ENCODE measurements around the gene EPC1. TPM values are rescaled to one million over a fixed set of nuclear protein-coding genes. Genes with fewer than 3 reads are reported as not detected.
"Not testable (repeated sequence)": the region's sequence is repeated elsewhere in the genome, so short reads cannot be mapped to it uniquely, and the experiment has no call there.

Gene EPC1
- total and polyA plus RNA-seq, 9 of the 15 experiments (the other 6 are each of a cell fraction or from before 2014, with no cell fraction given) = 7.0 to 43.6 (median 16.1) TPM

DNA sequence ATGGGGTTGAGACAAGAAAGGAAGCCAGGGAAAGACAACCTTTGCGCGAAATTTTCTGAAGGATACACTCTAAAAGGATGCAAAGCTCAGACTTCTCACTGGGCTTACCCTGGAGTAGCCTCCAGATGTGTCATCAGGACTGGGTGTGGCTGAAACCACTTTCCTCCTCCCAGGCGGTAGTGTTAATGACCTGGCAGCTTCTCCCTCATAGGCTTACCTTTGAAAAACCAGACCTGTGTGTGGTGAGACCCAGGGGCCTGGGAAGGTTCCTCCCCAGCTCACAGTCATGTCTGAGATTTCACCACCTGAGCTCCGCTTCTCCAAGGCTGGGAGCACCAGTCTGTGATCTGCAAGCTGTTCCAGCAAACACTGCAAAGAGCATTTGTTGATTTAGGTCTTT is 93.7 kb downstream of the EPC1 start:
- 33% methylated on average over 4 of the region's 4 CpGs for WGBS (ENCODE audit: insufficient coverage, low coverage, missing lambda C conversion rate)
- Histone ChIP-seq H3K27ac (ENCODE audit: extremely low read depth, low read depth, low read length) (no peak overlapping the region), H3K4me3 (no peak overlapping the region), H3K9me3 (replicated peaks; ENCODE audit: control insufficient read depth, insufficient read depth, low read depth, low read length) (no peaks in the 10 kb centered on the region), H4K20me1 (replicated peaks; ENCODE audit: control insufficient read depth, insufficient read depth, low read length) (no peaks in the 10 kb centered on the region), H2AFZ (ENCODE audit: low read depth, low read length) (peak overlapping the region; percentile 79), H3K27me3 (ENCODE audit: control insufficient read depth in 2 of 2, insufficient read depth in 2 of 2, low read length in 2 of 2) (no peaks in the 10 kb centered on the region), H3K9me1 (ENCODE audit: control insufficient read depth, insufficient read depth, low read length) (no peaks in the 10 kb centered on the region), H3K36me3 (ENCODE audit: control insufficient read depth, insufficient read depth, low read length) (no peaks in the 10 kb centered on the region), H3K79me2 (ENCODE audit: control insufficient read depth, insufficient read depth, low read length) (no peaks in the 10 kb centered on the region), H3K4me2 (ENCODE audit: insufficient read depth, low read length) (peak overlapping the region; percentile 32; the same call in 1 of the 2 replicates), H3K9ac (ENCODE audit: insufficient read depth in 1 of 2, low read depth in 2 of 2, low read length in 2 of 2) (no peak overlapping the region; a peak in 1 of 4 replicates), H3K4me1 (replicated peaks in 1 of 2; ENCODE audit: control insufficient read depth in 2 of 2, insufficient read depth in 2 of 2, low read length in 2 of 2) (peaks cover 6 to 13% of the 10 kb centered on the region in 2 experiments; a peak in 2 of 5 replicates)
- ATAC-seq = peak; percentile 95
- CTCF ChIA-PET (ENCODE audit: low intra/inter-chr PET ratio) = interaction anchor here (0.7 kb wide), 1 partner anchor 1469 kb away, joined by 3 read pairs; no protein-coding TSS in a partner anchor
- POLR2A ChIA-PET = interaction anchor here (0.5 to 1.5 kb wide), 5 partner anchors 9 to 193 kb away, joined by 3 to 6 read pairs (median 3); partner anchors contain the start of gene CCDC7
- intact Hi-C loops (cut with micrococcal nuclease) = no loop called here
- peak; percentile 80 for FAIRE-seq
- TF ChIP-seq ZFP30 (CRISPR knock-in tag; IDR thresholded peaks at IDR 0.05; ENCODE audit: borderline replicate concordance) (no peak), PURB (CRISPR knock-in tag; IDR thresholded peaks at IDR 0.05; ENCODE audit: low read depth) (no peak), CREM (IDR thresholded peaks at IDR 0.05; ENCODE audit: low read depth) (0 out of 2 replicates have a peak, but pooled peaks have one; percentile 13), CTBP1 (IDR thresholded peaks at IDR 0.05; ENCODE audit: borderline replicate concordance) (peak; percentile 28; the same call in 1 of the 2 replicates), FOSL1 (tag; conservative IDR thresholded peaks at IDR 0.05) (peak; percentile 28; the same call in 1 of the 2 replicates), JUND (IDR thresholded peaks at IDR 0.05; ENCODE audit: borderline replicate concordance, low read depth, low read length) (peak; percentile 32; the same call in 1 of the 2 replicates), JUND (tag; IDR thresholded peaks at IDR 0.05; ENCODE audit: borderline replicate concordance, low read depth, low read length) (no peak), NFATC3 (IDR thresholded peaks at IDR 0.05) (no peak), ZBTB17 (CRISPR knock-in tag; IDR thresholded peaks at IDR 0.05) (no peak), ATF3 (IDR thresholded peaks at IDR 0.05) (peak; percentile 29; the same call in 1 of the 2 replicates), ATF3 (CRISPR knock-in tag; conservative IDR thresholded peaks at IDR 0.05) (no peak)
- DNase-seq (ENCODE audit: extremely low read depth in 1 of 4, low spot score in 3 of 4) = peak; percentile 36 to 66 (median 50)
- BruUV-seq (replicated peaks) = no TSS peak
- in situ Hi-C loops (cut with MboI) = loop anchor here (10.0 kb wide), 1 partner anchor 112 kb away; no protein-coding TSS in a partner anchor

GRCh38 chr10:32250489-32250888 is 96.5 kb downstream of the EPC1 start:
- BruUV-seq (replicated peaks); FAIRE-seq; H3K79me2 ChIP-seq (ENCODE audit: control insufficient read depth, insufficient read depth, low read length); H3K9me3 ChIP-seq (replicated peaks; ENCODE audit: control insufficient read depth, insufficient read depth, low read depth, low read length); H3K9me1 ChIP-seq (ENCODE audit: control insufficient read depth, insufficient read depth, low read length); H2AFZ ChIP-seq (ENCODE audit: low read depth, low read length); H3K27me3 ChIP-seq (ENCODE audit: control insufficient read depth in 2 of 2, insufficient read depth in 2 of 2, low read length in 2 of 2); H3K4me3 ChIP-seq; H3K4me2 ChIP-seq (ENCODE audit: insufficient read depth, low read length); DNase-seq (ENCODE audit: extremely low read depth in 1 of 4, low spot score in 3 of 4); POLR2A ChIA-PET; ATAC-seq; intact Hi-C loops (cut with micrococcal nuclease); H3K9ac ChIP-seq (ENCODE audit: insufficient read depth in 1 of 2, low read depth in 2 of 2, low read length in 2 of 2); H4K20me1 ChIP-seq (replicated peaks; ENCODE audit: control insufficient read depth, insufficient read depth, low read length); CTCF ChIA-PET (ENCODE audit: low intra/inter-chr PET ratio); H3K27ac ChIP-seq (ENCODE audit: extremely low read depth, low read depth, low read length); H3K36me3 ChIP-seq (ENCODE audit: control insufficient read depth, insufficient read depth, low read length): not testable (repeated sequence)
- WGBS (ENCODE audit: insufficient coverage, low coverage, missing lambda C conversion rate) = 0% methylated on average over 1 of the region's 3 CpGs
- H3K4me1 ChIP-seq (replicated peaks in 1 of 2; ENCODE audit: control insufficient read depth in 2 of 2, insufficient read depth in 2 of 2, low read length in 2 of 2) = peaks cover 6 to 13% of the 10 kb centered on the region in 2 experiments; a peak in 2 of 5 replicates
- in situ Hi-C loops (cut with MboI) = loop anchor here (10.0 kb wide), 1 partner anchor 114 kb away; no protein-coding TSS in a partner anchor

Data from K562 (cell line).